Fibroblast of villous mesenchyme (primary cell): ENCODE results near the gene EIPR1. TPM values are rescaled to one million over a fixed set of nuclear protein-coding genes. Genes with fewer than 3 reads are reported as not detected.

Experiments used
- DNase-seq: peaks from one replicate; pipeline ENCODE4 v3.0.0-alpha.2; 2010; ENCODE audit warnings: low read depth
- H3K4me3 ChIP-seq: 2 replicates; pipeline ENCODE4 v1.5.1; 2011; ENCODE audit warnings: low read depth, mild to moderate bottlenecking, low read length
- total RNA-seq: library from RNA; depleted of rRNA; stranded (reverse); fragments of >200 nt; gene quantifications from 2 replicates; pipeline ENCODE4 v1.2.3, GENCODE V29; 2012
- TF ChIP-seq, protein P1 (sequence below): IDR thresholded peaks from 2 replicates; pipeline ENCODE4 v1.5.1; 2012; ENCODE audit warnings: low read depth, mild to moderate bottlenecking, low read length; ENCODE audit not compliant: insufficient read depth

EIPR1 gene
- total RNA-seq, 1 donor = 32.4 TPM

DNA sequence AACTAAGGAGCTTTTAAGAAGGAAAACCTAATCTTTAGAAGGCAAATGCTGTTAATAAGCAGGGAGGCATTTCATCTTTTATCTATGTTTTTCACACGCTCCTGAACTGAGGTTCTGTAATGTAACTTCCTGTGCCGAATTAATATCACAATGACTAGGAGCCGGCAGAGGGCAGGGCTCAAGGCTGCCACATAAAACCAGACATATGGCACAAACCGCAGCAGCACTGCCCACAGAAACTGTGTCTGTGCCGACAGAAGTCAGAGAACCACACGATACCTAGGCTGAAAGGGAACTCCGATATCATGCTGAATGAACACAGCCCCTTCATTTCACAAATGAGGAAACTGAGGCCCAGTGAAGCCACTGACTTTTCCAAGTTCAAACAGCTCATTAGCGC, 112.1 kb downstream of the EIPR1 start:
- no peak overlapping the region for H3K4me3 ChIP-seq
- TF ChIP-seq, protein P1, sequence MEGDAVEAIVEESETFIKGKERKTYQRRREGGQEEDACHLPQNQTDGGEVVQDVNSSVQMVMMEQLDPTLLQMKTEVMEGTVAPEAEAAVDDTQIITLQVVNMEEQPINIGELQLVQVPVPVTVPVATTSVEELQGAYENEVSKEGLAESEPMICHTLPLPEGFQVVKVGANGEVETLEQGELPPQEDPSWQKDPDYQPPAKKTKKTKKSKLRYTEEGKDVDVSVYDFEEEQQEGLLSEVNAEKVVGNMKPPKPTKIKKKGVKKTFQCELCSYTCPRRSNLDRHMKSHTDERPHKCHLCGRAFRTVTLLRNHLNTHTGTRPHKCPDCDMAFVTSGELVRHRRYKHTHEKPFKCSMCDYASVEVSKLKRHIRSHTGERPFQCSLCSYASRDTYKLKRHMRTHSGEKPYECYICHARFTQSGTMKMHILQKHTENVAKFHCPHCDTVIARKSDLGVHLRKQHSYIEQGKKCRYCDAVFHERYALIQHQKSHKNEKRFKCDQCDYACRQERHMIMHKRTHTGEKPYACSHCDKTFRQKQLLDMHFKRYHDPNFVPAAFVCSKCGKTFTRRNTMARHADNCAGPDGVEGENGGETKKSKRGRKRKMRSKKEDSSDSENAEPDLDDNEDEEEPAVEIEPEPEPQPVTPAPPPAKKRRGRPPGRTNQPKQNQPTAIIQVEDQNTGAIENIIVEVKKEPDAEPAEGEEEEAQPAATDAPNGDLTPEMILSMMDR = no peak
- no peak for DNase-seq

DNA sequence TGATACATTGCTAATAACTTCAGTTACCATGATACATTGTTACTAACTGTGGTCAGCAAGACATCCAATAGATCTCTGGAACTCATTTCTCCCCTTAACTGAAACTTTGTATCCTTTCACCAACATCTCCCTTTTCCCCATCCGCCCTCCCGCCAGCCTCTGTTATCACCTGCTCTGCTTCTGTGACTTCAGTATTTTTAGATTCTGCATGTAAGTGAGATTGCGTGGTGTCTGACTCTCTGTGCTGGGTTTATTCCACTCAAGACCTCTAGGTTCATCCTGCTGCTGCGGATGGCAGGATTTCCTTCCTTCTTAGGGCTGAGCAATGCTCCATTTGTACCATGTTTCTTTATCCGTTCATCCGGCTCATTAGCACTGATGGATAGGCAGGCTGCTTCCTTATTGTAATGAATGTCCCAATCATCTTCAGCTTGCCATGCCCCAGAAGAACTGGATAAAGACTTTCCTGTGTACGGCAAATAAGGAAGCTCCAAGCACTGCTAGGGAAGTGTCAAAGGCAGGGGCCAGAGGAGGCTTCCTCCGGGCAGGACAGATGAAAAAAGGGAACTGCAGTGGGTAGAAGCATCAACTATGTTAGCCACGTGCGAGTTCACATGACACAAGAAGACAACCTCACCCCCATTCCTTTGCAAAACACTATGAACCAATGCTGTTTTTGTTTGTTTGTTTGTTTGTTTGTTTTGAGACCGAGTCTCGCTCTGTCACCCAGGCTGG, 113.4 kb downstream of the EIPR1 start:
- no peak for DNase-seq
- TF ChIP-seq, protein P1 = no peak
- no peak overlapping the region for H3K4me3 ChIP-seq

DNA sequence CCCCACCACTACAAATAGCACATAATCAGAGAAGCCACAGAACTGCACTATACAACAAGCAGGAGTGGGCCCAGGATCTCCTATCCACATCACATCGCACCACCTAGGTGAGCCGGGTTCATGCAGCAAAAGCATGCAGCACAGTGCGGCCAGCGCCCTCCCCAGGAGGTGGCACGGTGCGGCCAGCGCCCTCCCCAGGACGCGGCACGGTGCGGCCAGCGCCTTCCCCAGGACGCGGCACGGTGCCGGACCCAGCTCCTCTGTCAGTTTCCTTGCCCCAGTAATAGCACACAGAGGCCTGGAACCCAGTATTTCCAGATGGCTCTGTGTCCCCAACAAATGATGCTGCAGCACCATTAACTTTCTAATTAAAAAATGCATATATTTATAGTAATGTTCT, 114.1 kb downstream of the EIPR1 start:
- H3K4me3 ChIP-seq = no peak overlapping the region
- TF ChIP-seq, protein P1 = no peak
- DNase-seq = no peak

DNA sequence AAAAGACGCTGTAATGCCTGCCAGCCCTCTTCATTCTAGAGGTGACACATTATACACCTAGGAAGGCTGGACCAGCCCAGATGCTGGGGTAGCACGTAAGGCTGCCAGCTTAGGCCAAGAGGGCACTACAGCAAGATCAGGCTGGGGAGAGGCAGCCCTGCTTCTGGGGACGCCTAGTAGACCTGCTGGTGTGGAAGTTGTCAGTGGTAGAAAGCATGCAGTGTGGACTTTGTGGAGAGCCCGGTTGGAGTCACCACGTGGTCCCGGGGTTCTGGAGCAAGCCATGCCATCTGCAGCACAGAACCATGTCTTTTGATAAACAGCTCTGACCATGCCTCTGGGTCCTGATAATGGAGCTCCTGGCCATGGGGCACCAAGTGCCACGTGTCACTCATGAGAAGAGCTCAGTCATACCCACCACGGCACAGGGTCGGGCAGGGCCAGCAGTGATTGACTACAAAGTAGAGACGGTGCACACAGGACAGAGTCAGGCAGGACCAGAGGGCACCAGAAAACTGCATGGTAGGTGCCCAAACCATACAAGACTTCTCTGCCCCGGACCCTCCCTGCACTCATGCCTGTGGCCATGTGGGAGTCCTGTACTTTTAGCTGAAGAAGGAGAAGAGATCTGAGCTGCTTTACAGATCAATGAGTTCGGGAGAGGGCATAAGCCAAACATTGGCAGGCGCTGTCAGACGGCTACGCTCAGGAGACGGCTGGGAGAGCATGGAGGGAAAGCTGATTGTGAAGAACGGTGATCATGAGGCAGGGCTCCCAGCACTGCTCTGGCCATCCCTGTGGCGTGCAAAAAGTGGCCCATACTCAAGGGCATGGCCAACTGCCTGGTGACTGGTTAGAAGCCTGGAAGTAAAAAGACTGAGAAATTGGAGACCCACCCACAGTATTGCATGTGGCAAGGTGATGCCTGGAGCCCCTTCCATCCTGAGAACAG, 114.9 kb downstream of the EIPR1 start:
- H3K4me3 ChIP-seq = no peak overlapping the region
- DNase-seq = no peak
- TF ChIP-seq, protein P1 = no peak

DNA sequence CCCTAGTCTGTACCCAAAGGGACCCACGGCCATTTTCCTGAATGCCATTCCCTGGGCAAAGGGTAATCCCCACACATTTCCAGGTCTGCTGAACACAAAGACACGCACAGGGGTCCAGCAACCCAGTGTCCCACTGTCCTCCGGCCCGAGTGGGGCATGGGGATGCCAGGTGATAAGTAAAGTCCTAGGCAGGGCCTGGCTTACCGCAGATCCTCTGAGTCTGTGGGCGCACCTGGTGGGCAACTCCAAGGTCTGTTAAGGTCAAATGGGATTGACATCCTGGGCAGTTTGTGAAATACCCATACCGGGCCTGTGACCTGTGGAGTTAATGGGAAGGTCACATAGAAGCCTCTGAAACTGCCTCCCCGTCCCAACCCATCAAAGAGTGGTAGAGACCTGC, 116.1 kb downstream of the EIPR1 start:
- H3K4me3 ChIP-seq = no peak overlapping the region
- DNase-seq = no peak
- TF ChIP-seq, protein P1 = no peak

DNA sequence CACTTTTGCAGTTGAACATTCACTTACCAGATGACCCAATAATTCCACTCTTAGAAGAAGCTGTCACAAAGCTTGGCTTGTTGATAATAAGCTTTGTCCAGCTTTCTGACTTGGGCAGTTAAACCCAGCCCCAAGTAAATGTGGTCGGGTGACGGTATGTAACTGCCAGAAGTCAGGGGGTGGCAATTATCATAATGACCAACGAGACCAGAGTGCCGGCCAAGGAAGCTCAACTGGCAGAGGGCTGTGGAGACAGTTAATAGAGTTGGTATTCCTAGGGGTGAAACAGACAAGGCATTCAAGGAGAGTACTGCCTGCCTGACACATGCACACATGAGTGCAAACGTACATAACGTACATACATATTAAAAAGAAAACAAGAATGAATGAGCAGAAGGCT, 116.7 kb downstream of the EIPR1 start:
- TF ChIP-seq, protein P1 = no peak
- DNase-seq = no peak
- H3K4me3 ChIP-seq = no peak overlapping the region
